Upper lobe of right lung (tissue), 1 donor: ENCODE data around the gene PLCL2. TPM values are rescaled to one million over a fixed set of nuclear protein-coding genes. Genes with fewer than 3 reads are reported as not detected.

Experiments used
- ATAC-seq: fragments of 200-7000 bp; cut with Tn5 transposase; one replicate; pipeline ENCODE4 v1.9.1; 2020; ENCODE audit warnings: mild to moderate bottlenecking, moderate library complexity
- DNase-seq: peaks from one replicate; pipeline ENCODE4 v3.0.0-alpha.2; 2020
- H3K27ac ChIP-seq: fragments of 200-600 bp; one replicate; pipeline ENCODE4 v1.8.0; 2022
- H3K27me3 ChIP-seq: fragments of 200-600 bp; one replicate; pipeline ENCODE4 v1.8.0; 2022; ENCODE audit warnings: mild to moderate bottlenecking
- H3K36me3 ChIP-seq: fragments of 200-600 bp; one replicate; pipeline ENCODE4 v1.8.0; 2022
- H3K4me1 ChIP-seq: fragments of 200-600 bp; one replicate; pipeline ENCODE4 v1.8.0; 2022
- H3K4me3 ChIP-seq: fragments of 200-600 bp; one replicate; pipeline ENCODE4 v1.8.0; 2022; ENCODE audit warnings: mild to moderate bottlenecking
- H3K9me3 ChIP-seq: fragments of 200-600 bp; one replicate; pipeline ENCODE4 v1.8.0; 2022
- CTCF ChIP-seq: fragments of 200-600 bp; IDR thresholded peaks from one replicate; pipeline ENCODE4 v1.8.0; 2022; ENCODE audit warnings: antibody characterized with exemption
- intact Hi-C: fragments of 100-400 bp; cut with DNase I; formaldehyde crosslinking; loops from one replicate; pipeline ENCODE4 v1.11.0; 2022
- total RNA-seq: library from RNA; stranded (reverse); fragmentation: NEBNext Ultra II Directional; extraction: Animal tissue kit (Norgen Biotek cat#: 25700); gene quantifications from one replicate; pipeline ENCODE4 v1.2.1, GENCODE V29; 2021
- donor health status: DM: no; HTN: yes; CAD: no; lungs with severe emphysema.

The PLCL2 gene
- total RNA-seq, 1 donor from 2014 or later = 9.1 TPM

- TF ChIP-seq CTCF = no peak
- no peaks in the 10 kb centered on the region for H3K4me1 ChIP-seq
- no peak overlapping the region for H3K4me3 ChIP-seq
- peaks cover 5% of the 10 kb centered on the region for H3K9me3 ChIP-seq
- no peak overlapping the region for H3K27ac ChIP-seq
- intact Hi-C loops = no loop called here
- ATAC-seq (no peak), DNase-seq (no peak)
- no peaks in the 10 kb centered on the region for H3K27me3 ChIP-seq
- H3K36me3 ChIP-seq = no peaks in the 10 kb centered on the region
Measured at GRCh38 chr3:17055374-17056276, 170.9 kb downstream of the PLCL2 start.

- TF ChIP-seq CTCF = no peak
- Histone ChIP-seq H3K9me3 (peaks cover 5% of the 10 kb centered on the region), H3K4me3 (no peak overlapping the region), H3K4me1 (no peaks in the 10 kb centered on the region), H3K36me3 (no peaks in the 10 kb centered on the region), H3K27ac (no peak overlapping the region), H3K27me3 (no peaks in the 10 kb centered on the region)
- ATAC-seq (no peak), DNase-seq (no peak)
- intact Hi-C loops = no loop called here
Measured at GRCh38 chr3:17057321-17057720, 172.6 kb downstream of the PLCL2 start.

GRCh38 chr3:17059989-17060550 is 175.3 kb downstream of the PLCL2 start:
- Histone ChIP-seq H3K36me3 (no peaks in the 10 kb centered on the region), H3K27ac (no peak overlapping the region), H3K4me3 (no peak overlapping the region), H3K4me1 (no peaks in the 10 kb centered on the region), H3K27me3 (no peaks in the 10 kb centered on the region), H3K9me3 (no peaks in the 10 kb centered on the region)
- ATAC-seq = no peak
- DNase-seq = no peak
- intact Hi-C loops = no loop called here
- TF ChIP-seq CTCF = no peak

- no peaks in the 10 kb centered on the region for H3K4me1 ChIP-seq
- H3K36me3 ChIP-seq = no peaks in the 10 kb centered on the region
- intact Hi-C loops = no loop called here
- no peaks in the 10 kb centered on the region for H3K9me3 ChIP-seq
- no peak overlapping the region for H3K4me3 ChIP-seq
- no peak overlapping the region for H3K27ac ChIP-seq
- DNase-seq (no peak), ATAC-seq (no peak)
- no peak for TF ChIP-seq CTCF
- no peaks in the 10 kb centered on the region for H3K27me3 ChIP-seq
Measured at GRCh38 chr3:17061005-17061404, 176.2 kb downstream of the PLCL2 start.

GRCh38 chr3:17062736-17063135 is 178.0 kb downstream of the PLCL2 start:
- Histone ChIP-seq H3K36me3 (no peaks in the 10 kb centered on the region), H3K9me3 (no peaks in the 10 kb centered on the region), H3K27me3 (no peaks in the 10 kb centered on the region), H3K27ac (no peak overlapping the region), H3K4me1 (no peaks in the 10 kb centered on the region), H3K4me3 (no peak overlapping the region)
- TF ChIP-seq CTCF = no peak
- no peak for DNase-seq
- no peak for ATAC-seq
- intact Hi-C loops = no loop called here
